GM18505 (cell line): ENCODE measurements around the gene LEUTX.
"Not testable (repeated sequence)": the region's sequence is repeated elsewhere in the genome, so short reads cannot be mapped to it uniquely, and the experiment has no call there.

ENCODE experiments used
- ATAC-seq: cut with Tn5 transposase; IDR thresholded peaks from one replicate; pipeline ENCODE4 v1.9.1; 2021; ENCODE audit not compliant: unreplicated experiment
- POLR2A ChIP-seq: IDR thresholded peaks from 4 replicates; pipeline ENCODE4 v1.6.1; 2011; ENCODE audit warnings: borderline replicate concordance; ENCODE audit not compliant: insufficient read depth, insufficient read length; ENCODE audit errors: extremely low read depth

The LEUTX gene

GRCh38 chr19:39797083-39797482 is 18.4 kb downstream of the LEUTX start:
- TF ChIP-seq POLR2A = no peak
- no peak for ATAC-seq

- no peak for ATAC-seq
- no peak for TF ChIP-seq POLR2A
Measured at GRCh38 chr19:39802958-39803357, 24.3 kb downstream of the LEUTX start.

- TF ChIP-seq POLR2A = no peak
Measured at GRCh38 chr19:39805104-39805503, 26.4 kb downstream of the LEUTX start.

GRCh38 chr19:39807846-39808364 is 29.3 kb downstream of the LEUTX start:
- no peak for TF ChIP-seq POLR2A
- no peak for ATAC-seq

More at GRCh38 chr19:39805104-39805503, 26.4 kb downstream of the LEUTX start:
- ATAC-seq = no peak

GRCh38 chr19:39808688-39809087 is 30.0 kb downstream of the LEUTX start:
- ATAC-seq = not testable (repeated sequence)

GRCh38 chr19:39809368-39809767 is 30.7 kb downstream of the LEUTX start:
- TF ChIP-seq POLR2A = no peak
- ATAC-seq = no peak

GRCh38 chr19:39810424-39810823 is 31.8 kb downstream of the LEUTX start:
- no peak for TF ChIP-seq POLR2A
- ATAC-seq = no peak

GRCh38 chr19:39811064-39811463 is 32.4 kb downstream of the LEUTX start:
- no peak for TF ChIP-seq POLR2A
- ATAC-seq = no peak

GRCh38 chr19:39813264-39813993 is 34.8 kb downstream of the LEUTX start:
- no peak for TF ChIP-seq POLR2A
- no peak for ATAC-seq

GRCh38 chr19:39814111-39814510 is 35.5 kb downstream of the LEUTX start:
- not testable (repeated sequence) for ATAC-seq

- TF ChIP-seq POLR2A = no peak
- ATAC-seq = no peak
Measured at GRCh38 chr19:39814595-39814994, 35.9 kb downstream of the LEUTX start.

GRCh38 chr19:39816287-39817048 is 37.8 kb downstream of the LEUTX start:
- ATAC-seq = no peak
- no peak for TF ChIP-seq POLR2A

GRCh38 chr19:39817888-39818561 is 39.4 kb downstream of the LEUTX start:
- ATAC-seq = no peak
- no peak for TF ChIP-seq POLR2A
